ENCODE data around the gene ZNF598.

- TF ChIP-seq CTCF (IDR thresholded peaks at IDR 0.05) (no peak), POLR2A (IDR thresholded peaks at IDR 0.05) (no peak)
Measured at GRCh38 chr16:1982013-1982433, 27.6 kb downstream of the ZNF598 start.
